Fibroblast of lung (primary cell): ENCODE data around the gene GRID1.

Source experiments
- CTCF ChIP-seq, 2 donors: IDR thresholded peaks in 1 of 2; conservative IDR thresholded peaks in 1 of 2; 1 replicate in 1 of 2; 2 replicates in 1 of 2; pipeline ENCODE4 v1.5.1; 2011 to 2012; ENCODE audit warnings: low read length in 2 of 2, control low read depth in 1 of 2, inconsistent platforms in 1 of 2, low read depth in 1 of 2, mild to moderate bottlenecking in 1 of 2
- EZH2 ChIP-seq: IDR thresholded peaks from 2 replicates; pipeline ENCODE4 v1.5.1; 2012; ENCODE audit warnings: low read length, control low read depth, mild to moderate bottlenecking; ENCODE audit errors: missing control alignments

- no peak for TF ChIP-seq CTCF (conservative IDR thresholded peaks at IDR 0.05 in 1 of 2, IDR thresholded peaks at IDR 0.05 in 1 of 2; ENCODE audit: low read depth in 1 of 2, low read length in 2 of 2)
- no peak for TF ChIP-seq EZH2
Observed at GRCh38 chr10:85638797-85639196, 727.8 kb downstream of the GRID1 start.
